ENCODE data around the gene SLC12A5.

DNA sequence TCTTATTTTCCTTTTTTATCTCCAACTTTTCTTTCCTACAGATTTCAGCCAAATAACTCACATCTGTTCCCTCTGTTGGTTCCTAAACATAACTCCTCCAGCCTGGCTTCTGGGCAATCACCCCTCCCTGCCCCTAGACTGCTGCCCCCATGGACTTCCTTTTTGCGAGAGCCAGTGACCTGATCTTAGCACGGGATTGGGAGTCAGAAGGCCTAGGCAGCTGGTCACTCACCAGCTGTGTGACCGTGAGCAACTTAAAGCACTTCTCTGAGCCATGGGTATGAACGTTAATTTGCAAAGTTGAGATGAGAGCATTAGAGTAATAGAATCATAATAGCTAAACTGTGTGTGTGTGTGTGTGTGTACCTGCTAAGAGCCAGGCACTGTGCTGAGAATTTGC, 24.8 kb upstream of the SLC12A5 start:
- TF ChIP-seq, protein P1, sequence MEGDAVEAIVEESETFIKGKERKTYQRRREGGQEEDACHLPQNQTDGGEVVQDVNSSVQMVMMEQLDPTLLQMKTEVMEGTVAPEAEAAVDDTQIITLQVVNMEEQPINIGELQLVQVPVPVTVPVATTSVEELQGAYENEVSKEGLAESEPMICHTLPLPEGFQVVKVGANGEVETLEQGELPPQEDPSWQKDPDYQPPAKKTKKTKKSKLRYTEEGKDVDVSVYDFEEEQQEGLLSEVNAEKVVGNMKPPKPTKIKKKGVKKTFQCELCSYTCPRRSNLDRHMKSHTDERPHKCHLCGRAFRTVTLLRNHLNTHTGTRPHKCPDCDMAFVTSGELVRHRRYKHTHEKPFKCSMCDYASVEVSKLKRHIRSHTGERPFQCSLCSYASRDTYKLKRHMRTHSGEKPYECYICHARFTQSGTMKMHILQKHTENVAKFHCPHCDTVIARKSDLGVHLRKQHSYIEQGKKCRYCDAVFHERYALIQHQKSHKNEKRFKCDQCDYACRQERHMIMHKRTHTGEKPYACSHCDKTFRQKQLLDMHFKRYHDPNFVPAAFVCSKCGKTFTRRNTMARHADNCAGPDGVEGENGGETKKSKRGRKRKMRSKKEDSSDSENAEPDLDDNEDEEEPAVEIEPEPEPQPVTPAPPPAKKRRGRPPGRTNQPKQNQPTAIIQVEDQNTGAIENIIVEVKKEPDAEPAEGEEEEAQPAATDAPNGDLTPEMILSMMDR (conservative IDR thresholded peaks at IDR 0.05; ENCODE audit: low read length) = no peak
- TF ChIP-seq EZH2phosphoT487 (IDR thresholded peaks at IDR 0.05; ENCODE audit: borderline replicate concordance, low read depth, low read length) = no peak
